MM.1S (cell line): Measurements from ENCODE around the gene CDK6.

Source experiments
- DNase-seq: peaks from one replicate; pipeline ENCODE4 v3.0.0-alpha.2; 2015
- H2AFZ ChIP-seq: fragments of 300-600 bp; sonication (generic); 2 replicates; pipeline ENCODE4 v1.6.0; 2016; ENCODE audit warnings: antibody characterized with exemption, low read length
- H3F3A ChIP-seq: fragments of 300-600 bp; sonication (generic); 2 replicates; pipeline ENCODE4 v1.6.1; 2016; ENCODE audit warnings: mild to moderate bottlenecking, antibody characterized with exemption, low read length, moderate library complexity, mixed read lengths; ENCODE audit not compliant: insufficient read depth
- H3K27ac ChIP-seq: fragments of 300-600 bp; sonication (generic); 2 replicates; pipeline ENCODE4 v1.5.1; 2016; ENCODE audit warnings: mild to moderate bottlenecking, low read length
- H3K27me3 ChIP-seq: fragments of 300-600 bp; sonication (generic); replicated peaks from 2 replicates; pipeline ENCODE4 v1.6.0; 2016; ENCODE audit warnings: low read length; ENCODE audit not compliant: insufficient read depth
- H3K36me3 ChIP-seq: fragments of 300-600 bp; sonication (generic); replicated peaks from 2 replicates; pipeline ENCODE4 v1.6.1; 2016; ENCODE audit warnings: mild to moderate bottlenecking, low read length, mixed read lengths; ENCODE audit not compliant: insufficient read depth
- H3K4me1 ChIP-seq: fragments of 300-600 bp; sonication (generic); 2 replicates; pipeline ENCODE4 v1.6.1; 2016; ENCODE audit warnings: low read length, mixed read lengths
- H3K4me2 ChIP-seq: fragments of 300-600 bp; sonication (generic); 2 replicates; pipeline ENCODE4 v1.6.0; 2016; ENCODE audit warnings: low read depth, low read length
- H3K4me3 ChIP-seq: fragments of 300-600 bp; sonication (generic); 2 replicates; pipeline ENCODE4 v1.5.1; 2016; ENCODE audit warnings: low read length, mixed read lengths
- H3K79me2 ChIP-seq: fragments of 300-600 bp; sonication (generic); 2 replicates; pipeline ENCODE4 v1.6.1; 2016; ENCODE audit warnings: mixed run types, low read length, mixed read lengths
- H3K9ac ChIP-seq: fragments of 300-600 bp; sonication (generic); 2 replicates; pipeline ENCODE4 v1.6.1; 2016; ENCODE audit warnings: low read length, mixed read lengths
- H3K9me2 ChIP-seq: fragments of 300-600 bp; sonication (generic); replicated peaks from 2 replicates; pipeline ENCODE4 v1.6.1; 2016; ENCODE audit warnings: mild to moderate bottlenecking, low read length, mixed read lengths; ENCODE audit not compliant: insufficient read depth
- H3K9me3 ChIP-seq: fragments of 300-600 bp; sonication (generic); replicated peaks from 2 replicates; pipeline ENCODE4 v1.6.1; 2016; ENCODE audit warnings: mild to moderate bottlenecking, low read length, mixed read lengths; ENCODE audit not compliant: insufficient read depth
- H4K20me1 ChIP-seq: fragments of 300-600 bp; sonication (generic); 2 replicates; pipeline ENCODE4 v1.6.1; 2016; ENCODE audit warnings: mild to moderate bottlenecking, low read length, moderate library complexity, mixed read lengths; ENCODE audit not compliant: insufficient read depth
- CTCF ChIP-seq: fragments of 300-600 bp; sonication (generic); IDR thresholded peaks from 2 replicates; pipeline ENCODE4 v1.5.1; 2016; ENCODE audit warnings: antibody characterized with exemption, low read length, mixed read lengths
- EZH2 ChIP-seq: fragments of 300-600 bp; sonication (generic); optimal IDR thresholded peaks from 2 replicates; pipeline ENCODE3; 2017; ENCODE audit warnings: low read depth, mild to moderate bottlenecking, antibody characterized with exemption, low read length, mixed read lengths
- EZH2phosphoT487 ChIP-seq: fragments of 300-600 bp; sonication (generic); IDR thresholded peaks from 2 replicates; pipeline ENCODE4 v1.6.1; 2018; ENCODE audit warnings: antibody characterized with exemption, low read length

CDK6 gene

GRCh38 chr7:92706563-92706962 is 129.8 kb downstream of the CDK6 start:
- H3K9ac ChIP-seq, result no peak overlapping the region
- no peaks in the 10 kb centered on the region for H3K9me2 ChIP-seq
- DNase-seq, result no peak
- H3K4me3 ChIP-seq, result no peak overlapping the region
- no peaks in the 10 kb centered on the region for H3K9me3 ChIP-seq
- H3F3A ChIP-seq, result no peaks in the 10 kb centered on the region
- H4K20me1 ChIP-seq, result no peaks in the 10 kb centered on the region
- H3K27me3 ChIP-seq, result no peaks in the 10 kb centered on the region
- no peak overlapping the region for H2AFZ ChIP-seq
- H3K27ac ChIP-seq, result no peak overlapping the region
- TF ChIP-seq CTCF (no peak), EZH2phosphoT487 (no peak)
- H3K79me2 ChIP-seq, result peaks cover 81% of the 10 kb centered on the region
- H3K36me3 ChIP-seq, result no peaks in the 10 kb centered on the region
- H3K4me2 ChIP-seq, result no peak overlapping the region
- H3K4me1 ChIP-seq, result no peaks in the 10 kb centered on the region

DNA sequence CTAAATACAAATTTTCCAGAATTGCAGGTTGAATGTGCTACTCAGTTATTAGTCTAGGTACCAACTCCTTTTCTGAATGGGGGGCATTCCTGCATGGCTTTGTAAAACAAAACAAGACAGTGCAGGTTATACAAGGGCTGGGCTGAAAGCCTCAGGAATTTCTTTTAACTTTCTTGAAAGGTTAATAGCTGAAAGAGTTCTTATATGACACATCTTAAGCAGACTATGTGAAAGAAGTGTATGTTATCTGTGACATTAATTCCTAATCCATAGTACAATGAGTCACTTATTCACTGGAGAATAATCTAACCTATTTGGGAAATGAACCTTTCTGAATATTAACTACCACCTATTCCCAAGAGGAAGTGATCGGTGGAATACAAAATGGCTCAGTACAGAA is 130.5 kb downstream of the CDK6 start:
- no peaks in the 10 kb centered on the region for H3K27me3 ChIP-seq
- no peaks in the 10 kb centered on the region for H4K20me1 ChIP-seq
- no peak overlapping the region for H3K4me3 ChIP-seq
- H2AFZ ChIP-seq, result no peak overlapping the region
- TF ChIP-seq EZH2phosphoT487, result no peak
- TF ChIP-seq EZH2, result no peak
- TF ChIP-seq CTCF, result no peak
- H3K27ac ChIP-seq, result no peak overlapping the region
- H3K9ac ChIP-seq, result no peak overlapping the region
- H3K79me2 ChIP-seq, result peaks cover 79% of the 10 kb centered on the region
- H3F3A ChIP-seq, result no peaks in the 10 kb centered on the region
- H3K4me2 ChIP-seq, result no peak overlapping the region
- H3K4me1 ChIP-seq, result no peaks in the 10 kb centered on the region
- H3K36me3 ChIP-seq, result no peaks in the 10 kb centered on the region
- no peaks in the 10 kb centered on the region for H3K9me3 ChIP-seq
- DNase-seq, result no peak
- no peaks in the 10 kb centered on the region for H3K9me2 ChIP-seq

- no peak overlapping the region for H3K27ac ChIP-seq
- H3K27me3 ChIP-seq, result no peaks in the 10 kb centered on the region
- no peak overlapping the region for H2AFZ ChIP-seq
- H3F3A ChIP-seq, result no peaks in the 10 kb centered on the region
- no peak for DNase-seq
- no peaks in the 10 kb centered on the region for H4K20me1 ChIP-seq
- no peak overlapping the region for H3K4me2 ChIP-seq
- H3K36me3 ChIP-seq, result no peaks in the 10 kb centered on the region
- no peak for TF ChIP-seq EZH2
- no peak for TF ChIP-seq CTCF
- no peak for TF ChIP-seq EZH2phosphoT487
- no peaks in the 10 kb centered on the region for H3K9me2 ChIP-seq
- no peaks in the 10 kb centered on the region for H3K9me3 ChIP-seq
- H3K4me3 ChIP-seq, result no peak overlapping the region
- peaks cover 78% of the 10 kb centered on the region for H3K79me2 ChIP-seq
- H3K9ac ChIP-seq, result no peak overlapping the region
- no peaks in the 10 kb centered on the region for H3K4me1 ChIP-seq
These were observed 131.5 kb downstream of the CDK6 start for GRCh38 chr7:92704858-92705257.
